OCI-LY7 (cell line): ENCODE data around the gene SLC12A9.

Source experiments
- CTCF ChIP-seq: fragments of 200-600 bp; sonication (generic); conservative IDR thresholded peaks from 2 replicates; pipeline ENCODE4 v1.5.1; 2014; ENCODE audit warnings: mild to moderate bottlenecking, antibody characterized with exemption, low read length, moderate library complexity, mixed read lengths
- EZH2phosphoT487 ChIP-seq: fragments of 200-600 bp; sonication (generic); IDR thresholded peaks from 2 replicates; pipeline ENCODE4 v1.6.1; 2018; ENCODE audit warnings: low read depth, borderline replicate concordance, mild to moderate bottlenecking, mixed run types, antibody characterized with exemption, low read length, moderate library complexity, mixed read lengths

DNA sequence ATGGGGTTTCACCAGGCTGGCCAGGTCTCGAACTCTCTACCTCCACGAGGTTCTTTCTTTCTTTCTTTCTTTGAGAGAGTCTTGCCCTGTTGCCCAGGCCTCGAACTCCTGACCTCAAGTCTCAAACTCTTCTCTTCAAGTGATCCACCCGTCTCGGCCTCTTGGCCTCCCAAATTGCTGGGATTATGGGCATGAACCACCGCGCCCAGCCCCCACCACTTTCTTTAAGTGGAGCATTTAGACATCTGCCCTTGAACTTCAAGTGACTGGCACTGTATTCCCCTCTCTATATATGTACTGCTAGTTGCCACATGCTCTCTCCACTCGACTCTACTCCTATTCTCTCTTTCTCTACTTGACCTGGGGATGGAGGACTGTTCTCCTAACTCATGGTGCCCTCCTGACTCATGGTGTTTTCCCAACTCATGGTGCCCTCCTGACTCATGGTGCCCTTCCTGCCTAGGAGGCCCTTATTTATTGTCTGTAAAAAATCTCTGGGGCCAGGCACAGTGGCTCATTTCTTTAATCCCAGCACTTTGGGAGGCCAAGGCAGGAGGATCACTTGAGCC lies 62.5 kb downstream of the SLC12A9 start:
- no peak for TF ChIP-seq CTCF
- no peak for TF ChIP-seq EZH2phosphoT487
